ENCODE data around the gene AFF3.
A peak's percentile ranks its signal among the peaks of the same experiment; 100 is the strongest.

Gene AFF3

GRCh38 chr2:99879481-99879880, 262.9 kb downstream of the AFF3 start:
- DNase-seq (ENCODE audit: low read depth), result peak; percentile 35

GRCh38 chr2:99878581-99879350, 263.6 kb downstream of the AFF3 start:
- peak; percentile 75 for DNase-seq (ENCODE audit: low read depth)
- TF ChIP-seq CTCF (conservative IDR thresholded peaks at IDR 0.05; ENCODE audit: low read depth, low read length), result no peak
- no peak overlapping the region for H3K4me3 ChIP-seq (ENCODE audit: low read depth, low read length)

More at GRCh38 chr2:99879481-99879880, 262.9 kb downstream of the AFF3 start:
- no peak for TF ChIP-seq CTCF (conservative IDR thresholded peaks at IDR 0.05; ENCODE audit: low read depth, low read length)
- H3K4me3 ChIP-seq (ENCODE audit: low read depth, low read length), result no peak overlapping the region

GRCh38 chr2:99877963-99878362, 264.4 kb downstream of the AFF3 start:
- no peak for DNase-seq (ENCODE audit: low read depth)
- no peak for TF ChIP-seq CTCF (conservative IDR thresholded peaks at IDR 0.05; ENCODE audit: low read depth, low read length)
- H3K4me3 ChIP-seq (ENCODE audit: low read depth, low read length), result no peak overlapping the region

GRCh38 chr2:99876956-99877355, 265.4 kb downstream of the AFF3 start:
- DNase-seq (ENCODE audit: low read depth), result no peak
- no peak overlapping the region for H3K4me3 ChIP-seq (ENCODE audit: low read depth, low read length)
- TF ChIP-seq CTCF (conservative IDR thresholded peaks at IDR 0.05; ENCODE audit: low read depth, low read length), result no peak

- no peak overlapping the region for H3K4me3 ChIP-seq (ENCODE audit: low read depth, low read length)
- TF ChIP-seq CTCF (conservative IDR thresholded peaks at IDR 0.05; ENCODE audit: low read depth, low read length), result no peak
- DNase-seq (ENCODE audit: low read depth), result no peak
Observed at GRCh38 chr2:99875627-99876201, 266.7 kb downstream of the AFF3 start.

- TF ChIP-seq CTCF (conservative IDR thresholded peaks at IDR 0.05; ENCODE audit: low read depth, low read length), result no peak
- no peak for DNase-seq (ENCODE audit: low read depth)
- H3K4me3 ChIP-seq (ENCODE audit: low read depth, low read length), result no peak overlapping the region
Observed at GRCh38 chr2:99868260-99868659, 274.1 kb downstream of the AFF3 start.

GRCh38 chr2:99867770-99868169, 274.6 kb downstream of the AFF3 start:
- peak; percentile 43 for DNase-seq (ENCODE audit: low read depth)
- no peak overlapping the region for H3K4me3 ChIP-seq (ENCODE audit: low read depth, low read length)
- no peak for TF ChIP-seq CTCF (conservative IDR thresholded peaks at IDR 0.05; ENCODE audit: low read depth, low read length)

Data from choroid plexus epithelial cell (primary cell).